Upper lobe of left lung (tissue), 6 donors: ENCODE data around the gene MIEF2. TPM values are rescaled to one million over a fixed set of nuclear protein-coding genes. Genes with fewer than 3 reads are reported as not detected.

Experiments
- ATAC-seq, 2 donors: fragments of 200-7000 bp; cut with Tn5 transposase; one replicate each; pipeline ENCODE4 v1.9.1; 2022; ENCODE audit warnings: mild to moderate bottlenecking in 2 of 2, moderate library complexity in 2 of 2; ENCODE audit not compliant: low FRiP score in 2 of 2
- DNase-seq, 2 donors: peaks; one replicate each; pipeline ENCODE4 v3.0.0-alpha.2; 2019 to 2020
- H3K27ac ChIP-seq, 4 donors: fragments of 200-600 bp; sonication (generic); one replicate each; pipeline ENCODE4 v1.5.1; 2016 to 2019
- H3K27me3 ChIP-seq, 4 donors: fragments of 200-600 bp; sonication (generic); one replicate each; pipeline ENCODE4 v1.5.1; 2017 to 2019
- H3K36me3 ChIP-seq, 4 donors: fragments of 200-600 bp; sonication (generic); one replicate each; pipeline ENCODE4 v1.5.1; 2016 to 2019
- H3K4me1 ChIP-seq, 4 donors: fragments of 200-600 bp; sonication (generic); one replicate each; pipeline ENCODE4 v1.5.1; 2018 to 2019
- H3K4me3 ChIP-seq, 4 donors: fragments of 200-600 bp; sonication (generic); one replicate each; pipeline ENCODE4 v1.5.1; 2017 to 2019; ENCODE audit warnings: mild to moderate bottlenecking in 2 of 4, moderate library complexity in 1 of 4
- H3K9me3 ChIP-seq, 4 donors: fragments of 200-600 bp; sonication (generic); one replicate each; pipeline ENCODE4 v1.5.1; 2018 to 2019
- EP300 ChIP-seq, 4 donors: sonication (generic); formaldehyde crosslinking; IDR thresholded peaks; one replicate each; pipeline ENCODE4 v1.5.1; 2017; ENCODE audit warnings: antibody characterized with exemption in 4 of 4, control low read depth in 2 of 4
- POLR2A ChIP-seq, 4 donors: fragments of 450-650 bp; IDR thresholded peaks; one replicate each; pipeline ENCODE4 v1.5.1; 2016 to 2017; ENCODE audit warnings: antibody characterized with exemption in 4 of 4, mild to moderate bottlenecking in 2 of 4
- POLR2AphosphoS5 ChIP-seq, 2 donors: sonication (generic); formaldehyde crosslinking; IDR thresholded peaks; one replicate each; pipeline ENCODE4 v1.5.1; 2017; ENCODE audit warnings: antibody characterized with exemption in 2 of 2
- WGBS, 2 donors: methylation state at CpG; one replicate each; pipeline ENCODE4 v1.1.5; 2017 to 2018; 5-methylcytosine and 5-hydroxymethylcytosine counted together
- total RNA-seq, 6 donors: library from RNA; depleted of rRNA in 4 of 6; stranded (reverse); fragments of >200 nt in 4 of 6; gene quantifications; one replicate each; pipeline versions ENCODE4 v1.1.0 to v1.2.1, GENCODE V29; 2016 to 2021
- TF ChIP-seq, protein P1 (sequence below), 6 experiments: fragments of 450-650 bp in 4 of 6; fragments of 200-600 bp in 2 of 6; sonication (generic) in 2 of 6; IDR thresholded peaks; one replicate each; pipeline ENCODE4 v1.5.1; 2016 to 2019; ENCODE audit warnings: antibody characterized with exemption in 6 of 6
- donor health status: DM: no; HTN: no; CAD: no; lungs with moderate emphysema.
- donor health status: DM: no; HTN: yes; CAD: no; lungs with severe emphysema.

Gene MIEF2
- total RNA-seq, 6 donors from 2014 or later: 17.2 to 79.3 (median 31.8) TPM

DNA sequence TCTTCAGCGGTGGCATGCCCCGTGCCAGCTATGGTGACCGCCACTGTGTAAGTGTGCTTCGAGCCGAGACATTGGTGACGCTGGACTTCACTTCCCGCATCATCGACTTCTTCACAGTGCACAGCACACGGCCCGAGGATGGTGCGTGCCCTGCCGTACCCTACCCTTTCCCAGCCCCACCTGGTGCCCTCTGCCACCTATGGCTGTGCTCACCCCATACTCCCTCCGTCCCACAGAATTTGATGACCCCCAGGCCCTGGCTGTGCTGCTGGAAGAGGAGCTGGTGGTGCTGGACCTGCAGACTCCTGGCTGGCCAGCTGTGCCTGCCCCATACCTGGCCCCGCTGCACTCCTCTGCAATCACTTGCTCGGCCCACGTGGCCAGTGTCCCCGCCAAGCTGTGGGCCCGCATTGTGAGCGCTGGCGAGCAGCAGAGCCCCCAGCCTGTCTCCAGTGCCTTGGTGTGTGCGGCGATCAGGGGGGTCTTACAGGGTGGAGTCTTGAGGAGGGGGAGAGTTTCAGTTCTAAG, 25.5 kb upstream of the MIEF2 start:
- 80 to 95% methylated on average over 1 to 22 of the region's 22 CpGs for WGBS, 2 donors
- H3K9me3 ChIP-seq: no peaks in the 10 kb centered on the region
- no peak overlapping the region for H3K27ac ChIP-seq
- peaks cover 0 to 61% (median 28%) of the 10 kb centered on the region in 4 donors for H3K36me3 ChIP-seq
- H3K27me3 ChIP-seq: no peaks in the 10 kb centered on the region
- no peak for DNase-seq
- TF ChIP-seq POLR2A (IDR thresholded peaks at IDR 0.05): no peak
- TF ChIP-seq, protein P1, sequence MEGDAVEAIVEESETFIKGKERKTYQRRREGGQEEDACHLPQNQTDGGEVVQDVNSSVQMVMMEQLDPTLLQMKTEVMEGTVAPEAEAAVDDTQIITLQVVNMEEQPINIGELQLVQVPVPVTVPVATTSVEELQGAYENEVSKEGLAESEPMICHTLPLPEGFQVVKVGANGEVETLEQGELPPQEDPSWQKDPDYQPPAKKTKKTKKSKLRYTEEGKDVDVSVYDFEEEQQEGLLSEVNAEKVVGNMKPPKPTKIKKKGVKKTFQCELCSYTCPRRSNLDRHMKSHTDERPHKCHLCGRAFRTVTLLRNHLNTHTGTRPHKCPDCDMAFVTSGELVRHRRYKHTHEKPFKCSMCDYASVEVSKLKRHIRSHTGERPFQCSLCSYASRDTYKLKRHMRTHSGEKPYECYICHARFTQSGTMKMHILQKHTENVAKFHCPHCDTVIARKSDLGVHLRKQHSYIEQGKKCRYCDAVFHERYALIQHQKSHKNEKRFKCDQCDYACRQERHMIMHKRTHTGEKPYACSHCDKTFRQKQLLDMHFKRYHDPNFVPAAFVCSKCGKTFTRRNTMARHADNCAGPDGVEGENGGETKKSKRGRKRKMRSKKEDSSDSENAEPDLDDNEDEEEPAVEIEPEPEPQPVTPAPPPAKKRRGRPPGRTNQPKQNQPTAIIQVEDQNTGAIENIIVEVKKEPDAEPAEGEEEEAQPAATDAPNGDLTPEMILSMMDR (IDR thresholded peaks at IDR 0.05): no peak
- TF ChIP-seq POLR2AphosphoS5 (IDR thresholded peaks at IDR 0.05): no peak
- TF ChIP-seq EP300 (IDR thresholded peaks at IDR 0.05): no peak
- ATAC-seq: no peak
- no peak overlapping the region for H3K4me3 ChIP-seq
- H3K4me1 ChIP-seq: no peaks in the 10 kb centered on the region

DNA sequence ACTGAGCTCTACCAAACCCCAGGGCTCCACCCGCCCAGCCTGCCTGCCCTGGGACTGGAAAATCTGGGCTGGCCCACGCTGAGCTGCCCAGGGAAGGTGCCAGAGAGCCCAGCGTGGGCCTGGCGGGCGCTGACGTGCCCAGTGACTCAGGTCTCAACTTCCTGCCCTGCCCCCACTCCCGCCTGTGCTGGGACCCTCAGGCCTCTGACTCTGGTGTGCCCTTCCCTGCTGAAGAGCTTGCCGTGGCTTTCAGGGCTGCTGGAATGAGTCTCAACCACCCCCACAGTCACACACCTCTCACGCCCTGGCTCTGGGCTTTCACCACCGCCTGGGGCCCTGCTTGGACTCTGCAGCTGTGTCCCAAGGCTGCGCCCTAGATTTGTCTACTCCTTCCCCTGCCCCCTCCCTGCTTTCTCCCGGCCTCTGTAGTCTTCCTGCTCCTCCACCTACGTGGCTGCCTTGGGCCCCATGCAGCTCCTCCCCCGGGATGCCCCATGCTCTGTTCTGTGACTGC, 24.7 kb upstream of the MIEF2 start:
- peak in 1 of 2 donors; percentile 71 for DNase-seq
- H3K36me3 ChIP-seq: peaks cover 0 to 61% (median 28%) of the 10 kb centered on the region in 4 donors
- no peak overlapping the region for H3K27ac ChIP-seq
- no peak overlapping the region for H3K4me3 ChIP-seq
- no peak for ATAC-seq
- no peaks in the 10 kb centered on the region for H3K27me3 ChIP-seq
- WGBS, 2 donors: 77 to 87% methylated on average over 7 to 8 of the region's 14 CpGs
- H3K4me1 ChIP-seq: no peaks in the 10 kb centered on the region
- H3K9me3 ChIP-seq: no peaks in the 10 kb centered on the region
- TF ChIP-seq, protein P1 (IDR thresholded peaks at IDR 0.05): no peak
- TF ChIP-seq EP300 (IDR thresholded peaks at IDR 0.05): no peak
- no peak for TF ChIP-seq POLR2A (IDR thresholded peaks at IDR 0.05)
- no peak for TF ChIP-seq POLR2AphosphoS5 (IDR thresholded peaks at IDR 0.05)

DNA sequence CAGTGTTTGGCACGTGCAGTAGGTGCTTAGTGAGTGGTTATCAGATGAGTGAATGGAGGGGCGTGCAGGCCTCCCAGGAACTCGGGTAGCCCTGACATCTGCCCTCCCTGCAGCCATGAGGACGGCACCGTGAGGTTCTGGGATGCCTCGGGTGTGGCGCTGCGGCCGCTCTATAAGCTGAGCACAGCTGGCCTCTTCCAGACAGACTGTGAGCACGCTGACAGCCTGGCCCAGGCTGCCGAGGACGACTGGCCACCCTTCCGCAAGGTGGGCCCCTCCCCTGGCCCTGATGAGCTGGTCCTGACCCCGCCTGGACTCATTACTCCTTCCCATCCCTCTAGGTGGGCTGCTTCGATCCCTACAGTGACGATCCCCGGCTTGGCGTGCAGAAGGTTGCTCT, 24.0 kb upstream of the MIEF2 start:
- TF ChIP-seq, protein P1 (IDR thresholded peaks at IDR 0.05): no peak
- TF ChIP-seq POLR2AphosphoS5 (IDR thresholded peaks at IDR 0.05) (no peak), EP300 (IDR thresholded peaks at IDR 0.05) (no peak), POLR2A (IDR thresholded peaks at IDR 0.05) (no peak)
- no peak for DNase-seq
- H3K4me3 ChIP-seq: no peak overlapping the region
- H3K36me3 ChIP-seq: peaks cover 0 to 64% (median 31%) of the 10 kb centered on the region in 4 donors
- H3K27me3 ChIP-seq: no peaks in the 10 kb centered on the region
- H3K27ac ChIP-seq: no peak overlapping the region
- no peak for ATAC-seq
- 92 to 95% methylated on average over 13 to 18 of the region's 18 CpGs for WGBS, 2 donors
- H3K4me1 ChIP-seq: no peaks in the 10 kb centered on the region
- H3K9me3 ChIP-seq: no peaks in the 10 kb centered on the region

DNA sequence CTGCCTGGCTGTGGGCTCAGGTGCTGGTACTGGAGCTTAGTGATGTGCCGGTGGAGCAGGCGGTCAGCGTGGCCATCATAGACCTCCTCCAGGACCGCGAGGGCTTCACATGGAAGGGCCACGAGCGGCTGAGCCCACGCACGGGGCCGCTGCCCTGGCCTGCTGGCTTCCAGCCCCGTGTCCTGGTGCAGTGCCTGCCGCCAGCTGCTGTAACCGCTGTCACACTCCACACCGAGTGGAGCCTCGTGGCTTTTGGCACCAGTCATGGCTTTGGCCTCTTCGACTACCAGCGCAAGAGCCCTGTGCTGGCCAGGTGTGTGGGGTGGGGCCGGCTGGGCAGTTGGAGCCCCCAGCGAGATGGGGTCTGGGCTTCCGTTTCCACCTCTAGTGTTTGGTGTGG, 23.0 kb upstream of the MIEF2 start:
- H3K27me3 ChIP-seq: no peaks in the 10 kb centered on the region
- H3K9me3 ChIP-seq: no peaks in the 10 kb centered on the region
- 93 to 99% methylated on average over 12 to 20 of the region's 20 CpGs for WGBS, 2 donors
- H3K4me1 ChIP-seq: no peaks in the 10 kb centered on the region
- H3K27ac ChIP-seq: no peak overlapping the region
- no peak overlapping the region for H3K4me3 ChIP-seq
- ATAC-seq (no peak), DNase-seq (no peak)
- H3K36me3 ChIP-seq: peaks cover 0 to 72% (median 35%) of the 10 kb centered on the region in 4 donors
- TF ChIP-seq EP300 (IDR thresholded peaks at IDR 0.05) (no peak), POLR2A (IDR thresholded peaks at IDR 0.05) (no peak)

DNA sequence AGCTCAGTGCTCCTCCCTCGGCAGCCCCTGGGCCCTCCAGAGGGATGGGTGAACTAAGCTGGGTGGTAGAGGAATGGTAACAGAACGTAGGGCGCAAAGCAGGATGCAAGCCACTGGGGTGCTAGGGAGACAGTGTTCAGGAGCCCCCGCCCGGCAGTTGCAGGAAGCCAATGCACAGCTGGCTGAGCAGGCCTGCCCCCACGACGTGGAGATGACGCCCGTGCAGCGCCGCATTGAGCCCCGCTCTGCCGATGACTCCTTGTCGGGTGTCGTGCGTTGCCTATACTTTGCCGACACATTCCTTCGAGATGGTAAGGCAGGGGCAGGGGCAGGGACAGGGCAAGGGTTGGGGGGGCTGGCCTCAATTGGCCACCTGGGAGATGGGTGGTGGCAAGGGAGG, 22.2 kb upstream of the MIEF2 start:
- peaks cover 0 to 81% (median 40%) of the 10 kb centered on the region in 4 donors for H3K36me3 ChIP-seq
- no peak overlapping the region for H3K4me3 ChIP-seq
- no peaks in the 10 kb centered on the region for H3K27me3 ChIP-seq
- H3K9me3 ChIP-seq: no peaks in the 10 kb centered on the region
- 92 to 94% methylated on average over 3 to 17 of the region's 18 CpGs for WGBS, 2 donors
- ATAC-seq (no peak), DNase-seq (peak in 1 of 2 donors; percentile 77)
- no peak for TF ChIP-seq POLR2AphosphoS5 (IDR thresholded peaks at IDR 0.05)
- TF ChIP-seq, protein P1 (IDR thresholded peaks at IDR 0.05): no peak
- no peak for TF ChIP-seq EP300 (IDR thresholded peaks at IDR 0.05)
- TF ChIP-seq POLR2A (IDR thresholded peaks at IDR 0.05): no peak
- H3K4me1 ChIP-seq: no peaks in the 10 kb centered on the region
- no peak overlapping the region for H3K27ac ChIP-seq
